Upper lobe of left lung (tissue), 6 donors: Measurements from ENCODE around the gene OLFML1. TPM values are rescaled to one million over a fixed set of nuclear protein-coding genes. Genes with fewer than 3 reads are reported as not detected.

ENCODE experiments used
- ATAC-seq, 2 donors: fragments of 200-7000 bp; cut with Tn5 transposase; one replicate each; pipeline ENCODE4 v1.9.1; 2022; ENCODE audit warnings: mild to moderate bottlenecking in 2 of 2, moderate library complexity in 2 of 2; ENCODE audit not compliant: low FRiP score in 2 of 2
- DNase-seq, 2 donors: peaks; one replicate each; pipeline ENCODE4 v3.0.0-alpha.2; 2019 to 2020
- H3K27ac ChIP-seq, 4 donors: fragments of 200-600 bp; sonication (generic); one replicate each; pipeline ENCODE4 v1.5.1; 2016 to 2019
- H3K27me3 ChIP-seq, 4 donors: fragments of 200-600 bp; sonication (generic); one replicate each; pipeline ENCODE4 v1.5.1; 2017 to 2019
- H3K36me3 ChIP-seq, 4 donors: fragments of 200-600 bp; sonication (generic); one replicate each; pipeline ENCODE4 v1.5.1; 2016 to 2019
- H3K4me1 ChIP-seq, 4 donors: fragments of 200-600 bp; sonication (generic); one replicate each; pipeline ENCODE4 v1.5.1; 2018 to 2019
- H3K4me3 ChIP-seq, 4 donors: fragments of 200-600 bp; sonication (generic); one replicate each; pipeline ENCODE4 v1.5.1; 2017 to 2019; ENCODE audit warnings: mild to moderate bottlenecking in 2 of 4, moderate library complexity in 1 of 4
- H3K9me3 ChIP-seq, 4 donors: fragments of 200-600 bp; sonication (generic); one replicate each; pipeline ENCODE4 v1.5.1; 2018 to 2019
- EP300 ChIP-seq, 4 donors: sonication (generic); formaldehyde crosslinking; IDR thresholded peaks; one replicate each; pipeline ENCODE4 v1.5.1; 2017; ENCODE audit warnings: antibody characterized with exemption in 4 of 4, control low read depth in 2 of 4
- POLR2A ChIP-seq, 4 donors: fragments of 450-650 bp; IDR thresholded peaks; one replicate each; pipeline ENCODE4 v1.5.1; 2016 to 2017; ENCODE audit warnings: antibody characterized with exemption in 4 of 4, mild to moderate bottlenecking in 2 of 4
- POLR2AphosphoS5 ChIP-seq, 2 donors: sonication (generic); formaldehyde crosslinking; IDR thresholded peaks; one replicate each; pipeline ENCODE4 v1.5.1; 2017; ENCODE audit warnings: antibody characterized with exemption in 2 of 2
- WGBS, 2 donors: methylation state at CpG; one replicate each; pipeline ENCODE4 v1.1.5; 2017 to 2018; 5-methylcytosine and 5-hydroxymethylcytosine counted together
- total RNA-seq, 6 donors: library from RNA; depleted of rRNA in 4 of 6; stranded (reverse); fragments of >200 nt in 4 of 6; gene quantifications; one replicate each; pipeline versions ENCODE4 v1.1.0 to v1.2.1, GENCODE V29; 2016 to 2021
- TF ChIP-seq, protein P1 (sequence below), 6 experiments: fragments of 450-650 bp in 4 of 6; fragments of 200-600 bp in 2 of 6; sonication (generic) in 2 of 6; IDR thresholded peaks; one replicate each; pipeline ENCODE4 v1.5.1; 2016 to 2019; ENCODE audit warnings: antibody characterized with exemption in 6 of 6
- donor health status: DM: no; HTN: no; CAD: no; lungs with moderate emphysema.
- donor health status: DM: no; HTN: yes; CAD: no; lungs with severe emphysema.

The OLFML1 gene
- total RNA-seq, 6 donors from 2014 or later, result 1.6 to 34.2 (median 4.6) TPM

GRCh38 chr11:7512525-7513233, 27.4 kb downstream of the OLFML1 start:
- no peak for TF ChIP-seq EP300 (IDR thresholded peaks at IDR 0.05)
- peak in 1 of 4 donors; percentile 44 for TF ChIP-seq POLR2A (IDR thresholded peaks at IDR 0.05)
- peak; percentile 10 to 45 for TF ChIP-seq POLR2AphosphoS5 (IDR thresholded peaks at IDR 0.05)
- TF ChIP-seq, protein P1, sequence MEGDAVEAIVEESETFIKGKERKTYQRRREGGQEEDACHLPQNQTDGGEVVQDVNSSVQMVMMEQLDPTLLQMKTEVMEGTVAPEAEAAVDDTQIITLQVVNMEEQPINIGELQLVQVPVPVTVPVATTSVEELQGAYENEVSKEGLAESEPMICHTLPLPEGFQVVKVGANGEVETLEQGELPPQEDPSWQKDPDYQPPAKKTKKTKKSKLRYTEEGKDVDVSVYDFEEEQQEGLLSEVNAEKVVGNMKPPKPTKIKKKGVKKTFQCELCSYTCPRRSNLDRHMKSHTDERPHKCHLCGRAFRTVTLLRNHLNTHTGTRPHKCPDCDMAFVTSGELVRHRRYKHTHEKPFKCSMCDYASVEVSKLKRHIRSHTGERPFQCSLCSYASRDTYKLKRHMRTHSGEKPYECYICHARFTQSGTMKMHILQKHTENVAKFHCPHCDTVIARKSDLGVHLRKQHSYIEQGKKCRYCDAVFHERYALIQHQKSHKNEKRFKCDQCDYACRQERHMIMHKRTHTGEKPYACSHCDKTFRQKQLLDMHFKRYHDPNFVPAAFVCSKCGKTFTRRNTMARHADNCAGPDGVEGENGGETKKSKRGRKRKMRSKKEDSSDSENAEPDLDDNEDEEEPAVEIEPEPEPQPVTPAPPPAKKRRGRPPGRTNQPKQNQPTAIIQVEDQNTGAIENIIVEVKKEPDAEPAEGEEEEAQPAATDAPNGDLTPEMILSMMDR (IDR thresholded peaks at IDR 0.05), result peak in 1 of 6 experiments; percentile 20
- DNase-seq, result peak; percentile 37 to 85
- peaks cover 0 to 5% (median 0%) of the 10 kb centered on the region in 4 donors for H3K27me3 ChIP-seq
- ATAC-seq, result peak; percentile 78 to 80
- H3K36me3 ChIP-seq, result no peaks in the 10 kb centered on the region
- peak overlapping the region; percentile 86 to 93 (median 89) for H3K27ac ChIP-seq
- WGBS, 2 donors, result 23 to 26% methylated on average over 13 to 18 of the region's 18 CpGs
- peaks cover 20 to 35% (median 29%) of the 10 kb centered on the region in 4 donors for H3K4me1 ChIP-seq
- peak overlapping the region; percentile 53 to 87 (median 72) for H3K4me3 ChIP-seq
- no peaks in the 10 kb centered on the region for H3K9me3 ChIP-seq

- H3K9me3 ChIP-seq, result no peaks in the 10 kb centered on the region
- H3K4me1 ChIP-seq, result peaks cover 20 to 35% (median 29%) of the 10 kb centered on the region in 4 donors
- peak within 1 kb of the TSS; percentile 86 to 93 (median 89) for H3K27ac ChIP-seq
- TF ChIP-seq, protein P1 (IDR thresholded peaks at IDR 0.05), result peak; percentile 29 to 76 (median 66)
- TF ChIP-seq POLR2AphosphoS5 (IDR thresholded peaks at IDR 0.05) (peak in 1 of 2 donors; percentile 37), EP300 (IDR thresholded peaks at IDR 0.05) (no peak), POLR2A (IDR thresholded peaks at IDR 0.05) (peak in 2 of 4 donors; percentile 39 to 68)
- peaks cover 0 to 5% (median 0%) of the 10 kb centered on the region in 4 donors for H3K27me3 ChIP-seq
- 0% methylated on average over 2 to 52 of the region's 79 CpGs for WGBS, 2 donors
- H3K36me3 ChIP-seq, result no peaks in the 10 kb centered on the region
- peak; percentile 94 to 96 for ATAC-seq
- DNase-seq, result peak; percentile 85 to 98
- peak within 1 kb of the TSS; percentile 53 to 87 (median 72) for H3K4me3 ChIP-seq
Measured at GRCh38 chr11:7513234-7514098, 28.2 kb downstream of the OLFML1 start, which contains the start of gene PPFIBP2. PPFIBP2 (plus strand) TSS chr11:7513999; CDS start chr11:7549476, 35,477 bp downstream.

- Histone ChIP-seq H3K27me3 (peaks cover 0 to 5% (median 0%) of the 10 kb centered on the region in 4 donors), H3K36me3 (no peaks in the 10 kb centered on the region), H3K4me3 (peak overlapping the region; percentile 53 to 87 (median 72)), H3K27ac (peak overlapping the region; percentile 86 to 93 (median 89)), H3K9me3 (no peaks in the 10 kb centered on the region), H3K4me1 (peaks cover 20 to 35% (median 29%) of the 10 kb centered on the region in 4 donors)
- TF ChIP-seq POLR2AphosphoS5 (IDR thresholded peaks at IDR 0.05), result no peak
- TF ChIP-seq, protein P1 (IDR thresholded peaks at IDR 0.05), result no peak
- no peak for TF ChIP-seq EP300 (IDR thresholded peaks at IDR 0.05)
- TF ChIP-seq POLR2A (IDR thresholded peaks at IDR 0.05), result no peak
- ATAC-seq (peak; percentile 27 to 30), DNase-seq (peak in 1 of 2 donors; percentile 82)
- 4% methylated on average over 30 of the region's 31 CpGs; no CpG with 5 or more reads in 1 of the 2 donors for WGBS, 2 donors
Measured at GRCh38 chr11:7514099-7514591, 28.8 kb downstream of the OLFML1 start.

GRCh38 chr11:7515447-7515886, 30.2 kb downstream of the OLFML1 start:
- Histone ChIP-seq H3K9me3 (no peaks in the 10 kb centered on the region), H3K4me3 (no peak overlapping the region), H3K36me3 (no peaks in the 10 kb centered on the region), H3K27me3 (peaks cover 0 to 5% (median 0%) of the 10 kb centered on the region in 4 donors), H3K27ac (no peak overlapping the region), H3K4me1 (peaks cover 20 to 36% (median 29%) of the 10 kb centered on the region in 4 donors)
- DNase-seq (no peak), ATAC-seq (no peak)
- no peak for TF ChIP-seq POLR2A (IDR thresholded peaks at IDR 0.05)
- TF ChIP-seq, protein P1 (IDR thresholded peaks at IDR 0.05), result no peak
- no peak for TF ChIP-seq EP300 (IDR thresholded peaks at IDR 0.05)
- TF ChIP-seq POLR2AphosphoS5 (IDR thresholded peaks at IDR 0.05), result no peak
- WGBS, 2 donors, result 79 to 95% methylated on average over 1 of the region's 1 CpG
